ENCODE results near the gene MRGPRF.
A peak's percentile ranks its signal among the peaks of the same experiment; 100 is the strongest.

MRGPRF gene

DNA sequence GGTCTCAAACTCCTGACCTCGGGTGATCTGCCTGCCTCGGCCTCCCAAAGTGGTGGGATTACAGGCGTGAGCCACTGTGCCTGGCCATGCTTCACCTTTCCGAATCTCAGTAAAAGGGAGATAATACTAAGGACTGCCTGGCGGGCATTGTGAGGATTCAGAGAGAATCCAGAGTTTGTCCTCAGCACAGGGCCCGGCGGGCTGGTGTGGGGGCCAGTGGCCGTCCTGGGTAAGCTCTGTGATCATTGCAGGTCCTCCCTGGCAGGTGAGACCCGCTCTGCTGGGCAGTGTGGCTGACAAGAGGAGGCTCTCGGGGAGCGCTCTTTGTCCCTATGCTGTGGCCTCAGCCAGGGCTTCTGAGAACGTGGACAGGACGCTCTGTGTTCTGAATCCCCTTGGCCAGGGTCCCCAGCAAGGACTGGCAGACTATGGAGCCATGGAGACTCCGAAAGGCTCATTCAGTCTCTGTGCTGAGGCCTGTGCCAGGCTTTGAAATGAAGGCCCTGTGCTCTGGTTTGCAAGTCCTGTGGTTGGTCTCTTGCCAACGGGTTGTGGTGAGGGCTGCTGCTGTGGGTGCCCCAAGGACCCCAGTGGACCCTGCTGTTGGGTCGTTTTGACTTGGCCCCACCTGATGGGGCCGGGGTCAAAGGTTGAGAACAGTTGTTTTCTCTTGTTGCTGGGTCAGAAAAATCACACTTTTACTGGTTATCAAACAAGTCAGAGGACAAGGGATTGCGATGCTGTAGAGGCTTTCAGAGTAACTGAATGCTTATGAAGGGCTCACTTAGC lies 37.7 kb upstream of the MRGPRF start:
- DNase-seq = no peak

GRCh38 chr11:69049490-69049867 lies 36.4 kb upstream of the MRGPRF start:
- no peak for DNase-seq

DNA sequence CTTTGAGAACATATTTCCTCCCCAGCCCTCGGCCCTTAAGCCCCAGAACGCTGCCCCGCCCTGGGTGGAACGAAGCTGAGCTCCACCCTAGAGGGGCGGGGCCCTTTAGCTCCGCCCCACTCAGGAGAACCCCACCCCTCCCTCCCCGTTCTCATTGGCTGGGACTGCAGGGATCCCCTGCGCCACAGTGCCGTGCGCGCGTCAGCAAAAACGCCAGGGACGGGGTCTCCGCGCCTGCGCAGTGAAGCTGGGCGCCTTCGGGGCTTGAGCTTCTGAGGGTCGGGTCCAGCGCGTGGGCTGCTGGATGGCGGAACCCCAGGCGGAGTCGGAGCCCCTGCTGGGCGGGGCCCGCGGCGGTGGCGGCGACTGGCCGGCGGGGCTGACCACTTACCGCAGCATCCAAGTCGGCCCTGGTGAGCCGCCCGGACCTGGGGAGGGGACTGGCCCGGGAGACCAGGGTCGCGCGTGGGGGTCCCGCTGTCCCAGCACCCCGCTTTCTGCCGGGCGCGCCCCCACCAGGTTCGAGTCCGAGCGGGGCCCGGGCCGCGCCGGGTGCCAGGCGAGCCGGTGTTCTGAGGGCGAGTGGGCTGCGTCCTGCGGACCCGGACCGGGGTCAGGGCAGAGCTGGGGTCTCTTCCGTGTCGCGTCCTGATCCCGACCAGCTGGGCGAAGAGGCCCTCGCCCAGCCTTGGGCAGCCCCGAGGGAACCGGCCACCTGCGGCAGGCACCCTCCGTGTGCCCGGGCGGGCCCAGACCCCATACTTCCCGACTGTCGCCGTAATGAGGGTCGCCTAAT lies 35.8 kb upstream of the MRGPRF start, which contains the start of gene TPCN2:
Gene TPCN2, plus strand, starts transcription at position 239 of the 796 bp plus-strand sequence. Its CDS starts 66 bp downstream, at position 305.
- peak; percentile 88 for DNase-seq

DNA sequence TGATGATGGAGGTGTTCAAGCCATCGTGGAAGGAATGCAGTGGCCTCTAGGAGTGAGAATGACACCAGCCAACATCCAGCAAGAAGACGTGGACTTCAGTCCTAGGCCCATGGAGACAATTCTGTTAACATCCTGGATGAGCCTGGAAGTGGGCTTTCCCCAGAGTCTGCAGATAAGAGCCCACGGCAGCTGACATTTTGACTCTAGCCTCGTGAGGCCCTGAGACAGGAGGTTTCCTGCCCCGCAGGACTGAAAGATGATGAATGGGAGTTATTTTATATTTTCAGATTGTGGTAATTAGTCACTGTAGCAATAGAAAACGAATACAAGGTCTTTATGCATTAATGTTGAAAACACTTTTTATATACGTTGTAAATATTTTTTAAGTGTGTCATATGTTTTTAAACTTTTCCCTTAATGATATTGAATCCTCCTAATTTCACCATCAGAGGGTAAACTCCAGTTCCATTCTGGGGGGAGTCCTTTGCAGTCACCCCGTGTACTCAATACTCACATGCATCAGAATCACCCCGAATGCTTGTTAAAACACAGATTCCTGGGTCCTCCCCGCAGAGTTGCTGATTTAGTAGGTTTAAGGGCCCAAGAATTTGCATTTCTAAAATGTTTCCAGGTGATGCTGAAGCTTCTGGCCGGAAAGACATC lies 35.1 kb upstream of the MRGPRF start:
- DNase-seq = no peak

DNA sequence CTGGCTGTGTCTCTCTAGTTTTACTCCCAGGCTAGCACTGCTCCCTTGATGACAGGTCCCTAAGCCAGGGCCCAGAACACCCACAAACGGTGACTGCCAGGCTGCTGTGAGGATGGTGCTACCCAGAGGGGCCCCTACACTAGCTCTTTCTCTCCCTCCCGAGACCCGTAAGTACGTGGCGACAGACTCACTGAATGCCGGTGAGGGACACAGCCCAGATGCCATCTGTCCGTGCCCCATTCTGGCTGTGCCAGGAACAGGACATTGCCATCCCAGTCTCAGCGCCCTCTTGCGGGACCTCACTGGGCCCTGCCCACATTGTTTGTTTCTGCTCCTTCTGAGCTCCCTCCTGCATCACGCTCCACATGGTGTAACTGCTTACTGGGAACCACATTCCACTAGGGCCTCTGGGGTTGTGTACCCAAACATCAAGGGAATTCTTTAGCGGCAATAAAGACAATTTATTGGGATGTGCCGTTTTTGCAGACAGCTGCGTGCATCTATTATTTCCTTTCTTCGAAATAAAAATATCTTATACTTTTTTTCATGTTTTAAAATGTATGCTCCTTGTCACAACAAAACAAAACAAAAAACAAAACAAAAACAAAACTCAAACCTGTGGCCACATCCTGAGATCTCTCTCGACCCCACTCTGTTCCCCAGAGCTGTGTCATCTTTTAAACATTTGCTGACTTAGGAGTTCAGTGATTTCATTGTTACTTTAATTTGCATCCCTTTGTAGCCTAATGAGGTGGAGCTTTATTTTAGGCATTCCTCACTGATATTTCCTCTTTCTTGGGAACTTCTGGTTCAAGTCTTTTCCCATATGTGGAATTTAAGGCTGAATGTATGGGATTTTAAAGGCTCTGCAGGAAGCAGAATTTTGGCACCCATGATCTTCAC lies 31.3 kb upstream of the MRGPRF start:
- DNase-seq = no peak

DNA sequence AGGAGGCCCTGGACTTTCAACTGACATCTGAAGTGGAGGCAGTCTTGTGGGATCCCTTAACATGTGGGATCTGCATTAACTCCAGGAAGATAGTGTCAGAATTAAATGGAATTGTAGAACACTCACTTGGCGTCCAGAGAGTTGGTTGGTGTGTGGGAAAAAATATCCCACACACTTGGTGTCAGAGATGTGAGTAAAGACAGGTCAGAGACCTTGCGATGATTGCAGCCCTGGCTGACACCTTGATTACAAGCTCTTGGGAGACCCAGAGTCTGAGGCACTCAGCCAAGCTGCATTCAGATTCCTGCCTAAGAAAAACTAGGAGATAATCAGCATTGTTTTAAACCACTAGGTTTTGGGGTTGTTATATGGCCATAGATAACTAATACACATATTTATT lies 28.5 kb upstream of the MRGPRF start:
- DNase-seq = no peak

DNA sequence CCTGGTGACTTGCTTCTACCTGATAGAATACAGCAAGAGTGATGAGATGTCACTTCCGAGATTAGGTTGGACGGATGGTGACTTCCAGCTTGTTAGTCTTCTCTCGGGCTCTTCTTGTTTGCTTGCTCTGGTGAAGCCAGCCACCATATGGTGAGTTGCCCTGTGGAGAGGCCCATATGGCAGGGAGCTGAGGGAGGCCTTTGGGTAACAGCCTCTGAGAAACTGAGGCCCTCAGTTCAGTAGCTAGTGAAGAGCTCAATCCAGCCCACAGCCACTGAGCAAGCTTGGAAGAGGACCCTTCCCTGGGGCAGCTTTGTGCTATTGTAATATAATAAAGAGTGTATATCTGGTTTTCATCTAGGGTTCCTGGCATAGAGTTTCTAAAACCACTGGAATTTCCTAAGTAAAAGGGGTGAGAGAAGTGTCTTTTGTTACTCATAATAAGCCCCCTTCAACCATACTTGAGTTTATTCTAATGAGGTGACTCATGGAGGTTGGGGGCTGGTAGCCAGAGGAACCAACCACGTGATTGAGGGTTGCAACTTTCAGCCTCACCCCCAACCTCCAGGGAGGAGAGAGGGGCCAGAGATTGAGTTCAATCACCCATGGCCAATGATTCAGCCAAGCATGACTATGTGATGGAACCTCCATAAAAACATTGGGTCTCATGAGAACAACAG lies 27.7 kb upstream of the MRGPRF start:
- no peak for DNase-seq

GRCh38 chr11:69040051-69040450 lies 27.0 kb upstream of the MRGPRF start:
- no peak for DNase-seq

DNA sequence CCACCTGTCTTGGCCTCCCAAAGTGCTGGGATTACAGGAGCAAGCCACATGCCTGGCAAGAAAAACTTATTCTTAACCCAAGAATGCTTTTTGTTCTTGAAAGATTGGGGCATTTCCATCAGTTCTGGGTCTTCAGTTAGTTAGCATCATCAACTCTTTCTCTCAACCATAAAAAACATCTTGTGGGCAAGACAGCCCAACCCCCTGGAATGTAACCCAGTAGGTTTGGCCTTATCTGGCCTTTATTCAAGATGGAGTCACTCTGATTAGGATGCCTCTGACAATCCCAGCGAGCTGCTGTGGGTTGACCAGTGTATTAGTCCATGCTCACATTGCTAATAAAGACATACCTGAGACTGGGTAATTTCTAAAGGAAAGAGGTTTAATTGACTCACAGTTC lies 26.5 kb upstream of the MRGPRF start:
- DNase-seq = no peak

DNA sequence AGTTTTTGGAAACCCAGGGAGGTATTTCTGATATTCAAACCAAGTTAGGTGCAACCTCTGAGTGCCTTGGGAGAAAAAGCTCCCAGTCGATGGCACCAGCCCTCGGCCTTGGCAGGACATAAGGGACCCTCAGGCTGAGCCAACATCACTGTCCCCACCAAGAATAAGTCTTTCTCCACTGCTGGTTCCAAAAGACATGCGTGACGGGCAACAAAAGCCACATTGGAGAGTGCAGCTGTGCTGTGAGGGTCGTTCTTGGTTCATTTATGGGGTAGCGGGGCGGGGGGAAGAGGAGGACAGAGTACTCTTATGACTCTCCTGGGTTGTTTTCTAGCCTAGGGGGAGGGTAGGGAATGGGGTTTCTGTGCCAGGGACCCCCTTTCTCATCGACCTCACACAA lies 24.5 kb upstream of the MRGPRF start:
- DNase-seq = no peak

GRCh38 chr11:69037074-69037473 lies 24.0 kb upstream of the MRGPRF start:
- DNase-seq = no peak

- no peak for DNase-seq
Observed at GRCh38 chr11:69035946-69036340, 22.9 kb upstream of the MRGPRF start.

GRCh38 chr11:69035150-69035945 lies 22.3 kb upstream of the MRGPRF start:
- DNase-seq = no peak

DNA sequence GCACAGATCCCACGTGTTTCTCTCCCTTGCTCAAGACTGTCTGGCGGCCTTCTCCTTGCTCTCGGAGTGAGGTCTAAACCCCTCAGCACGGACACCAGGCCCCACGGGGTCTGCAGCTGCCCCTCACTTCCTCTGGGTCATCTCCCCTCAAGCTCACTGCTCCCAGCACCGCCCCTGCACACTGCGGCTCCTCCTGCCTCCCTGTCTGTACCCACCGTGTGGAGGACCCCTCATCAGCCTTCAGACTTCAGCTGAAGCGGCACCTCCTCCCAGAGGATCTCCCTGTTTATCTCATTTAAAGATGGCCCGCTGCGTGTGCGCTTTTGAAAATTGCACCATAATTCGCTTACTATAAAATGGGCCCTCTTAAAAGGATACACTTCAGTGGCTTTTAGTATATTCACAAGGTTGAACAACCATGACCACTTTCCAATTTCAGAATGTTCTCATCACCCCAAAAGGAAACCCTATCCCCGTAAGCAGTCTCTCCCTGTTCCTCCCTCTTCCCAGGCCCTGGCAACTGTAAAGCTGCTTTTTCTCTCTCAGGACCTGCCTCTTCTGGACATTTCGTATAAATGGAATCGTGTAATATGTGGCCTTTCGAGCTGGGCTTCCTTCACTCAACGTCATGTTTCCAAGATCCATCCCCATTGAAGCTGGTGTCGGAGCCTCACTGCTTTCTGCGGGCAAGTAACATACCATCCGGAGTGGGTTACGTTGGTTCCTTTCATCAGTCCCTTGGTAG lies 21.2 kb upstream of the MRGPRF start:
- DNase-seq = no peak

DNA sequence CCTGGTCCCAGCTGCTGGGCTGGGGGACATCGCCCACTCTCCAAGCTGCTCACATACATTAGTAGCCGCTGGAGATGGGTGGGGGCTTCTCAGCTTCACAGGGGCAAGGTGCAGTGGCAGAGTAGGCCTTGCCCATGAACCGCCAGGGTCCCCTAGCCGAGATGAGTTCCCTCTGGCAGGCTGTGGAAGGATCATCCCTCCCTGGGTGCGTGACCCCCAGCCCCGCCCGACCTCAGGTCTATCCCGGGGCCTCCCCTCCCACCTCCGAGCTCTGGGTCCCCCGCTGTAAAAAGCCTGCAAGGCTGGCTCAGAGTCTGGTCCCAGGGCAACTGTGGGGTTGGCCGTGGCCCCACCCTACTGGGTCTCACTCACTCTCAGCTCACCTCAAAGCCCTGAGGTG lies 20.4 kb upstream of the MRGPRF start:
- no peak for DNase-seq

DNA sequence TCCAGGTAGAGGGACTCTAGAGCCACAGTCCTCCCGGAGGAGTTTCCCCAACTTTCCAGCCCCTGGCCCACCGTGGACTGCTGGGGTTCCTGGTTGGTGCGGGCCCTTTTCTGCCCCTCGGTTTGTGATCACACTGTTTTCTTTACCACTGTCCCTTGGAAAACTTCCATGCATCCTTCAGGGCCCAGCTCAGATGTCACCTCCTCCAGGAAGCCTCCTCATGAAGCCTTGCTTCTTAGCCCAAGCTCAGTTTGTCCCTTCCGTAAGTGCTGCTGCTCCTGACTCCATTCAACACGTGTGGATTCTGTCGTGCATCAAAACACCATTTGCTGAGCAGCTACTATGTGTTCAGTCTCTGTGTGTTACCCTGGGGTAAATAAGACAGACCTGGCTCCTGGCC lies 19.8 kb upstream of the MRGPRF start:
- DNase-seq = no peak

DNA sequence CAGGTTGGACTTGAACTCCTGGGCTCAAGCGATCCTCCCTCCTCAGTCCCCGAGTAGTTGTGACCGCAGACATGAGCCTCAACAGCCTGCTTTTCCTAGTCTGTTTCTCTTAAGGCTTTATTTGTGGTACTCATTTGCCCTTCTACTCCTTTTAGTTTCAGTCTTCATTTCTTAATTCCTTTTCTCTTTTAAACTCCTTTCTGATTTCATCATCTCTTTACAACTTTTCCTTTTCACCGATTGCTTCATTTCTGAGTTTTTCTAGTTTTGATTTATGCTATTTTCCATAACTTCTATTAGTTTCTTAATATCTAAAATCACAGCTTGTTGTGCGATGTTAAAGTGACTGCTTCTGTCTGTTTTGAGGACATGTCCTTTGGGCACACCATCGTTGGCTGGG lies 17.3 kb upstream of the MRGPRF start:
- DNase-seq = no peak

DNA sequence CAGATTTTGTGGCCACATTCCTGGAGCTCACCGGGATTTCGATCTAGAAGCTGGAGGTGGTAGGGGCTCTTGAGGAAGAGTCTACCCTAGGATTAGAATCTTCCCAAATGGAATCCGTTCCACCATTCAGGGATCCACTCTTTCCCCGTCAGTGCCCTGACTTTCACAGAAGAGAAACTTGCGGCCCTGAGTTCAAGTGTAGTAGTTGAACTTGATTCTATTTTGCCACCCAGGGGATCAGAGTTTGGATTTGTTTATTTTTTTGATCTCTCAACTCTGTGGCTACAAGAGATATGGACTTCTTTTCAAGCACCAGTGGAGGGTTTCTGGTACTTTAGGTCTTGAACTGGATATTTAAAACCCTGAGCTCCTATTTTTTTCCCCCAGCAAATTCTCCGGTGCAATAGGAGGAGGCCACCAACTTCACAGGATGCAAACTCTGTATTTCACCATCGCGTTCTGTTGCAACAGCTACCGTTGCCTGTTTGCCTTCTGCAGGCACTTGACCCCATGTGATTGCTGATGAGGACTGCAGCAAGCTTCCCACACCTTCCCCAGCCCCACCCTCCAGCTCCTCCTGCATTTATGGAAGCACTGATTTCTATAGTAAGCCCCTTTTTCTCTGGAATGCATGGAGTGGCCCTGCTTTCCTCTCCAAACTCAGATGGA lies 14.8 kb upstream of the MRGPRF start:
- no peak for DNase-seq

DNA sequence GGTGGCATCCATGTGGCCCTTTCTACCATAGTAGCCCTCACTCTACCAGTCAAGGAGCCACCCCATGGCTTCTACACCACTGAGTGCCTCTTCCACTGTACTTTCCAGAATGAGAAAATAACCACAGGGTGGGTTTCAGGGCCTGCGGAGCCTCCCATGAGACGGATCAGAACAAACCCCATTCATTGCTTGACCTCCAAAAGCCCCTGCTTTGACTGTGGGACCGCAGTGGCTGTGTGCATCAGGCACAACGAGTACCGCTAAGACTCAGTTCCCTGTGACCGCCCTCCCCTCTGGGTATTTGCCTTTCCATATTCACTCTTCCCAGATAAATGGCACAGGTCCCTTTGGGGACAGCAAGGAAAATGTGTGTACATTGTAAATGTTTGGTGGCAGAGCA lies 11.5 kb upstream of the MRGPRF start:
- DNase-seq = no peak

DNA sequence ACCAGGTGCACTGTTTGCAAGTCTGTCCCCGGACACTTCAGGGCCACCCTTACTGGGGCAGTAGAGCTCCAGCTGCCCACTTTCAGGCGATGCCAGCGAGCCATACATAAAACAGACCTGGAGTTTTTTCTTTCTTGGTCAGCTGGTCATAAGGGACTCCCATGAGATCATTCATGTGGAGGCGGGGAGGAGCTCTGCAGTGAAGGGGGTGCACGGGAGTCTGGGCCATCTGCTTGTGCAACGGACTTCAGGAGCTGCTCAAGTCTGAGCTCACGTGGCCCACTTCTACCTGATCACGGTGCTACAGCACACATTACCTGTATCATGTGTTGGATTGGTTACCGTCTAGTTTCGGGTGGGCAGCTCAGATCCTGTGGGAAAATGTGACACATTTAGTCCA lies 9.2 kb upstream of the MRGPRF start:
- DNase-seq = no peak
